Thoracic aorta (tissue), 2 donors: Measurements from ENCODE around the gene SLC22A6. TPM values are rescaled to one million over a fixed set of nuclear protein-coding genes. Genes with fewer than 3 reads are reported as not detected.

Experiments used
- ATAC-seq: fragments of 150-250 bp; one replicate; pipeline ENCODE4 v1.8.0; 2017; ENCODE audit warnings: low read depth; ENCODE audit not compliant: insufficient number of reproducible peaks, low FRiP score
- DNase-seq: peaks from one replicate; pipeline ENCODE4 v3.0.0-alpha.2; 2020; ENCODE audit warnings: low spot score
- H3K27ac ChIP-seq, 2 donors: fragments of 200-600 bp; sonication (generic); 1 replicate in 1 of 2; 2 replicates in 1 of 2; pipeline ENCODE4 v1.5.1; 2016; ENCODE audit warnings: mild to moderate bottlenecking in 2 of 2, moderate library complexity in 2 of 2
- H3K27me3 ChIP-seq: fragments of 200-600 bp; sonication (generic); replicated peaks from 2 replicates; pipeline ENCODE4 v1.6.0; 2016; ENCODE audit warnings: mild to moderate bottlenecking; ENCODE audit not compliant: insufficient read depth
- H3K36me3 ChIP-seq: fragments of 200-600 bp; sonication (generic); one replicate; pipeline ENCODE4 v1.5.1; 2016
- H3K4me1 ChIP-seq, 2 donors: fragments of 200-600 bp; sonication (generic); 1 replicate in 1 of 2; 2 replicates in 1 of 2; pipeline versions ENCODE4 v1.5.1 to v1.6.0; 2016; ENCODE audit warnings: low read depth in 2 of 2, mild to moderate bottlenecking in 1 of 2; ENCODE audit not compliant: control insufficient read depth in 1 of 2
- H3K4me3 ChIP-seq: fragments of 200-600 bp; sonication (generic); 2 replicates; pipeline ENCODE4 v1.5.1; 2016; ENCODE audit warnings: mild to moderate bottlenecking
- H3K9me3 ChIP-seq: fragments of 200-600 bp; sonication (generic); 2 replicates; pipeline ENCODE4 v1.5.1; 2016
- total RNA-seq, 2 donors: library from RNA; depleted of rRNA; stranded (reverse); fragments of >200 nt; gene quantifications; one replicate each; pipeline versions ENCODE4 v1.1.0 to v1.2.3, GENCODE V29; 2016
- TF ChIP-seq, protein P1 (sequence below): fragments of 200-600 bp; sonication (generic); IDR thresholded peaks from one replicate; pipeline ENCODE4 v1.5.1; 2019; ENCODE audit warnings: antibody characterized with exemption

Gene SLC22A6
- total RNA-seq, 2 donors from 2014 or later, result not detected

DNA sequence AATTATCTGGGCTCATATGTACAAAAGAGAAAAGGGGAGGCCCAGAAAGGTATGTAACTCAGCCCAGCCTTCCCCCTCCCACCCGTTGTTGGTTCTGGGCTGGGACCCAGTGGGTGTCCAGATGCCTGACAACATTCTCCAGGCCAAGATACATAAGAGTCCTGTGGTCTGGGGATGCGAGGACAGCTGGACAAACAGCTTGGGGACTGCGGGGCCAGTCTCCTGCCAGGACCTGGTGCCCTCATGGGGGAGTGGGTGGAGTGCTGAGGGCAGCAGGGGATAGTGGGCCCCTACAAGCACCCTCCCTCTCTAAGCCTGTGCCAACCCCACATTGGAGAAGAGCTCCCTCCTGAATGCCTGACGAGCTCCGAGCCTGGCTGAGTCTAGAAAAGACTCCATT lies 3.5 kb upstream of the SLC22A6 start:
- Histone ChIP-seq H3K4me3 (no peak overlapping the region), H3K36me3 (no peaks in the 10 kb centered on the region), H3K4me1 (no peaks in the 10 kb centered on the region), H3K27ac (no peak overlapping the region), H3K9me3 (no peaks in the 10 kb centered on the region), H3K27me3 (no peaks in the 10 kb centered on the region)
- TF ChIP-seq, protein P1, sequence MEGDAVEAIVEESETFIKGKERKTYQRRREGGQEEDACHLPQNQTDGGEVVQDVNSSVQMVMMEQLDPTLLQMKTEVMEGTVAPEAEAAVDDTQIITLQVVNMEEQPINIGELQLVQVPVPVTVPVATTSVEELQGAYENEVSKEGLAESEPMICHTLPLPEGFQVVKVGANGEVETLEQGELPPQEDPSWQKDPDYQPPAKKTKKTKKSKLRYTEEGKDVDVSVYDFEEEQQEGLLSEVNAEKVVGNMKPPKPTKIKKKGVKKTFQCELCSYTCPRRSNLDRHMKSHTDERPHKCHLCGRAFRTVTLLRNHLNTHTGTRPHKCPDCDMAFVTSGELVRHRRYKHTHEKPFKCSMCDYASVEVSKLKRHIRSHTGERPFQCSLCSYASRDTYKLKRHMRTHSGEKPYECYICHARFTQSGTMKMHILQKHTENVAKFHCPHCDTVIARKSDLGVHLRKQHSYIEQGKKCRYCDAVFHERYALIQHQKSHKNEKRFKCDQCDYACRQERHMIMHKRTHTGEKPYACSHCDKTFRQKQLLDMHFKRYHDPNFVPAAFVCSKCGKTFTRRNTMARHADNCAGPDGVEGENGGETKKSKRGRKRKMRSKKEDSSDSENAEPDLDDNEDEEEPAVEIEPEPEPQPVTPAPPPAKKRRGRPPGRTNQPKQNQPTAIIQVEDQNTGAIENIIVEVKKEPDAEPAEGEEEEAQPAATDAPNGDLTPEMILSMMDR, result no peak
- DNase-seq (no peak), ATAC-seq (no peak)

DNA sequence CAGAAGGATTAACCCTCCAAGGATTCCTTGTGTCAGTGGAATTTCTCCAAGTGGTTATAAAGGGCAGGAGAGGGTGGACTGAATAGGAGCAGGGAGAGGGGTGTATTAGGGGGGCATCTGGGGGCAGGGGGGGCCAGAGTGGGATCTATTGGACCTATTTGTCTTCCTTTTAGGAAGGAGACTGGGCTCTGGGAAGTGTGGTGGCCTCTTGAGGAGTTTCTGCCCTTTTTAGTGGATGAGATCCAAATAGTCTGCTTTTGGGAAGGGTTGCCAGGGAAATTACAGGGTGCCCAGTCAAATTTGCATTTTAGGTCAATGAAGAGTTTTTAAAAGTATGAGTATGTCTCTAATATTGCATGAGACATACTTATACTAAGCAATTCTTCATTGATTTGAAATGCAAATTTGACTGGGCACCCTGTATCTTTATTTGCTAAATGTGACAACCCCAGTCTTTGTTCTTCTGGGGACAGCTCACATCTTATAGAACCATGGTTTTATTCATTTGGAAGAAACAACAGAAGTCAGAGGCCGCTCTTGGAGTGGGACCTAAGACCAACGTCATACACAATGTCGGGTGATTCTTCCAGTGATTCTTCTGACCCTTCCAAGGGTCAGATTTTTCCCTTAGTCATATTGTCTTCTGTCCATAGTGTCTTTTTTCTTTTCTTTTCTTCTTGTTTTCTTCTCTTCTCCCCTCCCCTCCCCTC lies 429 bp upstream of the SLC22A6 start:
- H3K4me3 ChIP-seq, result no peak overlapping the region
- H3K27ac ChIP-seq, result no peak overlapping the region
- DNase-seq (no peak), ATAC-seq (no peak)
- no peaks in the 10 kb centered on the region for H3K9me3 ChIP-seq
- H3K27me3 ChIP-seq, result no peaks in the 10 kb centered on the region
- no peaks in the 10 kb centered on the region for H3K4me1 ChIP-seq
- H3K36me3 ChIP-seq, result no peaks in the 10 kb centered on the region
- TF ChIP-seq, protein P1, result no peak

DNA sequence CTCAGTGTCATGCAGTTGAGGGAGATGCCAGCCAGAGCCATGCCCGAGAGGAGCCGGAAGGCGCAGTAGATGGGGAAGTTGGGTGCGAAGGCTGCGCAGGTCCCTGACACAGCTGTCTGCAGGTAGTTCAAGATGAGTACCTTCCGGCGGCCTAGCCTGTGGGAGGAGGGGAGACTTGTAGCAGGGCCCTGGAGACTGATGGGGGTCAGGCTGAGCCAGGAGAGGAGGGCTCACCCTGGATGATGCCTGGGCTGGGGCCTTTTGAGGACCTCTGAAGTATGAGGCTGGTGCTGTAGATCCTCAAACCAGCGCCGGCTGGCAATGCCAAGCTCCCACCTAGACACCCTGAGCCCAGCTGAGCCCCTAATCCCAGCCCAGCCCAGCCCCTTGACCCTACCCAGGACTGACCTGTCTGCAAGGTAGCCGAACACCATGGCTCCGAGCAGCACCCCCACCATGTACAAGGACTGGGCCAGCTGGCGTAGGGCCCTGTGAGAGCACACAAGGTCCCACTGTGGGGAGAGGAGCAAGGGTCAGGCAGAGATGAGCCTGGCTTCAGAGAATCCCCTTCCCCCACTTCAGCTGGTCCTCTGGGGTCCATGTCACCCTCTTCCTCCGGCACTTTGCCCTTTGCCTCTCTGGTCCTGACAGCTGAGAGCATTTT lies 1.1 kb downstream of the SLC22A6 start:
- no peaks in the 10 kb centered on the region for H3K9me3 ChIP-seq
- TF ChIP-seq, protein P1, result no peak
- DNase-seq (no peak), ATAC-seq (no peak)
- H3K4me1 ChIP-seq, result no peaks in the 10 kb centered on the region
- no peaks in the 10 kb centered on the region for H3K36me3 ChIP-seq
- H3K4me3 ChIP-seq, result no peak overlapping the region
- H3K27ac ChIP-seq, result no peak overlapping the region
- no peaks in the 10 kb centered on the region for H3K27me3 ChIP-seq

DNA sequence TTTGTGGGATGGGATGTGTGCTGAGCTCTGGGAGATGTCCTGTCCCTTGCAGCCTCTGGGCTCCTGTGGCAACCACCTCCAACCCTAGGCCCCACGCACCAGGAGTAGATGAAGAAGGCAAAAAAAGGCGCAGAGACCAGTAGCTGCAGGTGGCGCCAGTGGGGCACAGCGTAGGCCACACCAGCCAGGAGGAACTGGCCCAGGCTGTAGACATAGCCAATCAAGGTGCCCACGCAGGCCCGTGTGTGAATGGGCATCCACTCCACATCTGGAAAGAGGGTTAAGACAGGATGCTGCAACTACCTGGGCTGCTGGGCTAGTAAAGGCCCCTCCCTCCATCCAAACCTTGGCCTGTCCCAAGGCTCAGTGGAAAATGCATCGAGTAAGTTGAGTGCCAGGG lies 3.0 kb downstream of the SLC22A6 start:
- Histone ChIP-seq H3K36me3 (no peaks in the 10 kb centered on the region), H3K27ac (no peak overlapping the region), H3K4me1 (no peaks in the 10 kb centered on the region), H3K4me3 (no peak overlapping the region), H3K27me3 (no peaks in the 10 kb centered on the region), H3K9me3 (no peaks in the 10 kb centered on the region)
- TF ChIP-seq, protein P1, result no peak
- ATAC-seq, result no peak
- no peak for DNase-seq

DNA sequence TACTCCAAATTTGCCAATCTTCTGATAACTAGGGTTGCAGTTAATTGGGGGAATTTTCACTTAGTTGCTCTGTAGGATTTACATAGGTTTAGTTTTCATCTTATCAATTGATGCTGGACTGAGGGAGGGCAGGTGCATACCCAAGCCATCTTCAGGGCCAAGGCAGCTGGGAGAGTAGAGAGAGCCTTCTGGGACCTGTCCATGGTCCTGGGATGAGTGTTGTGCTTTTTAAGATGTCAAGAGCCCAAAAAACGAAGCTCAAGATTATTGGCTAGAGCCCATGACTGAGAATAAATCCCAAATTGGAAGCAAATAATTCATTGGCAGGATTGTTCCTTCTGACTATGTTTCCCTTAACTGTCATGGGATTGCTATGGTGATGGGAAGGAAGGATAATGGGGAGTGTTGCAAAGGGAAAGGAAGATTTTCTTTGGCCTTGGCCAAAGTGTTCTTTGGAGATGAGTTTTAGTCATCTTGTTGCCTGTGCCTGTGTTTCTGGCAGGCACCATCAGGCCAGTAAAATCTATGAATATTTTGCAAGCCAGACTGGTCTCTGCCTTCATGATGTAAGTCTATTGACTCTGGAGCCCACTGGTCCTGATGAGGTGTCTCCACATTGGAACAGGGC lies 4.5 kb downstream of the SLC22A6 start:
- DNase-seq (no peak), ATAC-seq (no peak)
- Histone ChIP-seq H3K4me1 (peaks cover 0 to 1% of the 10 kb centered on the region in 2 donors), H3K27ac (no peak overlapping the region), H3K36me3 (no peaks in the 10 kb centered on the region), H3K9me3 (no peaks in the 10 kb centered on the region), H3K27me3 (no peaks in the 10 kb centered on the region), H3K4me3 (no peak overlapping the region)
- TF ChIP-seq, protein P1, result no peak
